Fibroblast of pulmonary artery (primary cell): ENCODE results near the gene UBTF.
A peak's percentile ranks its signal among the peaks of the same experiment; 100 is the strongest.

ENCODE experiments used
- DNase-seq: peaks from one replicate; pipeline ENCODE4 v3.0.0-alpha.2; 2010; ENCODE audit warnings: low read depth
- H3K4me3 ChIP-seq: replicated peaks from 2 replicates; pipeline ENCODE4 v1.5.1; 2011; ENCODE audit warnings: low read depth, mild to moderate bottlenecking, control low read depth, low read length, moderate library complexity
- CTCF ChIP-seq: IDR thresholded peaks from 2 replicates; pipeline ENCODE4 v1.5.1; 2011; ENCODE audit warnings: mild to moderate bottlenecking, control low read depth, low read length, inconsistent platforms; ENCODE audit errors: missing control alignments

Gene UBTF

GRCh38 chr17:44220213-44221083 is 973 bp upstream of the UBTF start:
- peak overlapping the region; percentile 83 for H3K4me3 ChIP-seq
- TF ChIP-seq CTCF = no peak
- DNase-seq = peak; percentile 64

- peak overlapping the region; percentile 83 for H3K4me3 ChIP-seq
- DNase-seq = peak; percentile 70
- TF ChIP-seq CTCF = no peak
Measured at GRCh38 chr17:44219108-44219615, 313 bp downstream of the UBTF start.

GRCh38 chr17:44218344-44219107 is 949 bp downstream of the UBTF start:
- peak overlapping the region; percentile 83 for H3K4me3 ChIP-seq
- peak; percentile 26 for TF ChIP-seq CTCF
- peak; percentile 89 for DNase-seq

DNA sequence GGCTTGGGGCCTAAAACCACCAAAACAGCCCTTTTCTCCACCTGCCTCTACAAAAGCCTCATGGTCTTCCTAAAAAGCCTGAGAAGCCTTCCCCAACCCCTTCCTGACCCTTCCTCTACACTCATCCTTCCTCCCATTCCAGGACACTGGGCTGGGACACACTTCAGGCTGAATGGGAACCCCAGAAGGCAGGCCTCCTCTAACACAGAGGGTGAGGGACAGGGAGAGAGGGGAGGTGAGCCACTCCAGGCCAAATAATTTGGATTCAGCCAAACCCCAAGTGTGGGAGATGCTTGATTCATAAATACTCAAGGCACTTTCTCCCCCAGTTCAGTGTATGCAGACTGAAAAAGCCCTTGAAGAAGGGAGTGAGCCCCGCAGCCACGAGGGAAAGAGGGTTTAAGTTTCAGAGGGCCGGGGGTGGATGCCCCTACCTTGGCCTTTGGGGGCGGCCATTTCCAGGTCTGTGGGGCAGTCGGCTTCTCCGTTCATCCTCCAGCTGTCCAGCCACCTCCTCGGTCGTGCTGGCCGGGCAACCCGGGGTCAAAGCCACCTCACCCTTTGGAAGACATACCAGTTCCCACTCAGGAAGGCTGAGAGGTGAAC is 1.6 kb downstream of the UBTF start:
- no peak for TF ChIP-seq CTCF
- DNase-seq = no peak
- peak overlapping the region; percentile 83 for H3K4me3 ChIP-seq

- no peak overlapping the region for H3K4me3 ChIP-seq
Measured at GRCh38 chr17:44216694-44217093, 2.8 kb downstream of the UBTF start.

More at GRCh38 chr17:44216694-44217093, 2.8 kb downstream of the UBTF start:
- DNase-seq = no peak
- TF ChIP-seq CTCF = no peak
